Upper lobe of left lung (tissue), 6 donors: Measurements from ENCODE around the gene HNRNPAB. TPM values are rescaled to one million over a fixed set of nuclear protein-coding genes. Genes with fewer than 3 reads are reported as not detected.
A peak's percentile ranks its signal among the peaks of the same experiment; 100 is the strongest.

Experiments used
- ATAC-seq, 2 donors: fragments of 200-7000 bp; cut with Tn5 transposase; one replicate each; pipeline ENCODE4 v1.9.1; 2022; ENCODE audit warnings: mild to moderate bottlenecking in 2 of 2, moderate library complexity in 2 of 2; ENCODE audit not compliant: low FRiP score in 2 of 2
- DNase-seq, 2 donors: peaks; one replicate each; pipeline ENCODE4 v3.0.0-alpha.2; 2019 to 2020
- H3K27ac ChIP-seq, 4 donors: fragments of 200-600 bp; sonication (generic); one replicate each; pipeline ENCODE4 v1.5.1; 2016 to 2019
- H3K27me3 ChIP-seq, 4 donors: fragments of 200-600 bp; sonication (generic); one replicate each; pipeline ENCODE4 v1.5.1; 2017 to 2019
- H3K36me3 ChIP-seq, 4 donors: fragments of 200-600 bp; sonication (generic); one replicate each; pipeline ENCODE4 v1.5.1; 2016 to 2019
- H3K4me1 ChIP-seq, 4 donors: fragments of 200-600 bp; sonication (generic); one replicate each; pipeline ENCODE4 v1.5.1; 2018 to 2019
- H3K4me3 ChIP-seq, 4 donors: fragments of 200-600 bp; sonication (generic); one replicate each; pipeline ENCODE4 v1.5.1; 2017 to 2019; ENCODE audit warnings: mild to moderate bottlenecking in 2 of 4, moderate library complexity in 1 of 4
- H3K9me3 ChIP-seq, 4 donors: fragments of 200-600 bp; sonication (generic); one replicate each; pipeline ENCODE4 v1.5.1; 2018 to 2019
- EP300 ChIP-seq, 4 donors: sonication (generic); formaldehyde crosslinking; IDR thresholded peaks; one replicate each; pipeline ENCODE4 v1.5.1; 2017; ENCODE audit warnings: antibody characterized with exemption in 4 of 4, control low read depth in 2 of 4
- POLR2A ChIP-seq, 4 donors: fragments of 450-650 bp; IDR thresholded peaks; one replicate each; pipeline ENCODE4 v1.5.1; 2016 to 2017; ENCODE audit warnings: antibody characterized with exemption in 4 of 4, mild to moderate bottlenecking in 2 of 4
- POLR2AphosphoS5 ChIP-seq, 2 donors: sonication (generic); formaldehyde crosslinking; IDR thresholded peaks; one replicate each; pipeline ENCODE4 v1.5.1; 2017; ENCODE audit warnings: antibody characterized with exemption in 2 of 2
- WGBS, 2 donors: methylation state at CpG; one replicate each; pipeline ENCODE4 v1.1.5; 2017 to 2018; 5-methylcytosine and 5-hydroxymethylcytosine counted together
- total RNA-seq, 6 donors: library from RNA; depleted of rRNA in 4 of 6; stranded (reverse); fragments of >200 nt in 4 of 6; gene quantifications; one replicate each; pipeline versions ENCODE4 v1.1.0 to v1.2.1, GENCODE V29; 2016 to 2021
- TF ChIP-seq, protein P1 (sequence below), 6 experiments: fragments of 450-650 bp in 4 of 6; fragments of 200-600 bp in 2 of 6; sonication (generic) in 2 of 6; IDR thresholded peaks; one replicate each; pipeline ENCODE4 v1.5.1; 2016 to 2019; ENCODE audit warnings: antibody characterized with exemption in 6 of 6
- donor health status: DM: no; HTN: no; CAD: no; lungs with moderate emphysema.
- donor health status: DM: no; HTN: yes; CAD: no; lungs with severe emphysema.

HNRNPAB gene
- total RNA-seq, 6 donors from 2014 or later = 61.8 to 133 (median 97.7) TPM

DNA sequence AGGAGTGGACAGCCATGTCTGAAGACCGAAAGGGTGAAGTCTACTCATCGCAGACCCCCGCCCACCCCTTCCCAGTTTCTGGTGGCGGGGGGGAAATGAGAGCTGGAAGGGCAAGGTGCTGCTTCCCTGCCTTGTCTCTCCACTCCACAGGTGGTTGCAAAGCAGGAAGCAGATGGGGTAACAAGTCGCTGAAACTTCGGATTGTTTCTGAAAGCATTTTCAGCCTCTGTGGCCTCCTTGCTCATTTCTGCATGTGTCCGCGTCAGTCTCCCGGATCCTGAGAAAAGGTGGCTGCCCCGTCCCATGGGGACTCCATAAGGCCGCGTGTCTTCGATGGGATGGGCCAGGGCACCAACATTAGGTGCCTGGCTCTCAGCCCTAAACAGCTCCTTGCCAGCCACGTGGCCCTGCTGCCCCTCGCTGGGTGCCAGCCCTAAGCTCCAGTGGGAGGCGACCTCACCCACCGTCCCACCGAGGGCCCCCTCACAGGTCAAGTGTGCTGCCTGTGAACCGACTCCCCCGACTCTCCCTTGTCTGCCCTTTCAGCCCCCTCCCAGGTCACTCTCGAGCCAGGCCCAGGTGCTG is 27.3 kb downstream of the HNRNPAB start:
- Histone ChIP-seq H3K4me3 (peak overlapping the region; percentile 67 to 93 (median 80)), H3K27me3 (no peaks in the 10 kb centered on the region), H3K27ac (peak overlapping the region; percentile 95 to 99 (median 96)), H3K4me1 (peaks cover 25 to 63% (median 41%) of the 10 kb centered on the region in 4 donors), H3K36me3 (peaks cover 0 to 43% (median 31%) of the 10 kb centered on the region in 4 donors), H3K9me3 (no peaks in the 10 kb centered on the region)
- TF ChIP-seq EP300 (IDR thresholded peaks at IDR 0.05) = no peak
- DNase-seq (no peak), ATAC-seq (no peak)
- 22 to 34% methylated on average over 8 to 21 of the region's 21 CpGs for WGBS, 2 donors

DNA sequence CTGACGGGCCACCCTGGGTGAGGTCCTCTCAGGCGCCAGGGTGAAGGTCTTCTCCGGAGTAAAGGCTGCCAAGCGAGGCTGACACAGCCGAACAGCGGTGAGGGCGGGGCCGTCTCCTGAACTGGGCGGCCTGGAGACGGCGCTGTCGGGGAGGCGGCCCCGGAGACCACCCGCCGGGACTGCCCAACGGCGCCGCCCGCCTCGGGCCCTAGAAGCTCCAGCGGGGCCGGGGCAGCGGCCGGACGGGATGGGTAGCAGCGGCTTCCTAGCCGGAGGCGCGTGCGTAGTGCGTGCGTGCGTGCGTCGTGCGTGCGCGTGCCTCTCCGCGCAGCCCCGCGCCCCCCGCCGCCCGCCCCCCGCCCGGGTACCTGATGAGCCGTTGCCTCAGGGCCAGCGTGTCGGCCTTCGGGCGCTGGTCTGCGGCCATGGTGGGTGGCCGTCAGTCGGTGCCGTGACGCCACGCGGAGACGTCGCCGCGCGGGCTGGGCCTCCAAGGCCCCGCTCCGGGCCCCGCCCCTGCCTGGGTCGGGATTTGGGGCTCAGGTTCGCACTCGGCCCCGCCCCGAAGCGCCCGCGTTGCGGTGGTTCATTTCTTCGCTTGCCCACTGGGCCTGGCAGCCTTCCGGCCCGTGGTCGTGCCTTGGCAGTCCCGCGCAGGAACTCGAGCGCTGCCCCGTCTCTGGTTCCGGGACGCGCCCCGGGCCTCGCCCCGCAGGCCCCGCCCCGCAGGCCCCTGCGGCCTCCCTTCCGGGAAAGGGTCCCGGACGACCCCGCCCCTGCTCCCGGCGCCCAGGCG is 28.0 kb downstream of the HNRNPAB start, which contains the start of gene PHYKPL:
Gene PHYKPL (minus strand): TSS at position 679 of the 796 bp plus-strand sequence. CDS start 252 bp downstream, at position 427.
- Histone ChIP-seq H3K4me1 (peaks cover 29 to 69% (median 48%) of the 10 kb centered on the region in 4 donors), H3K4me3 (peak within 1 kb of the TSS; percentile 67 to 93 (median 80)), H3K36me3 (peaks cover 0 to 36% (median 28%) of the 10 kb centered on the region in 4 donors), H3K27ac (peak within 1 kb of the TSS; percentile 95 to 99 (median 96)), H3K27me3 (no peaks in the 10 kb centered on the region), H3K9me3 (no peaks in the 10 kb centered on the region)
- 0% methylated on average over 3 to 24 of the region's 102 CpGs for WGBS, 2 donors
- TF ChIP-seq EP300 (IDR thresholded peaks at IDR 0.05) (peak in 1 of 4 donors; percentile 8), POLR2AphosphoS5 (IDR thresholded peaks at IDR 0.05) (peak; percentile 34 to 66), POLR2A (IDR thresholded peaks at IDR 0.05) (peak in 2 of 4 donors; percentile 66 to 69)
- TF ChIP-seq, protein P1, sequence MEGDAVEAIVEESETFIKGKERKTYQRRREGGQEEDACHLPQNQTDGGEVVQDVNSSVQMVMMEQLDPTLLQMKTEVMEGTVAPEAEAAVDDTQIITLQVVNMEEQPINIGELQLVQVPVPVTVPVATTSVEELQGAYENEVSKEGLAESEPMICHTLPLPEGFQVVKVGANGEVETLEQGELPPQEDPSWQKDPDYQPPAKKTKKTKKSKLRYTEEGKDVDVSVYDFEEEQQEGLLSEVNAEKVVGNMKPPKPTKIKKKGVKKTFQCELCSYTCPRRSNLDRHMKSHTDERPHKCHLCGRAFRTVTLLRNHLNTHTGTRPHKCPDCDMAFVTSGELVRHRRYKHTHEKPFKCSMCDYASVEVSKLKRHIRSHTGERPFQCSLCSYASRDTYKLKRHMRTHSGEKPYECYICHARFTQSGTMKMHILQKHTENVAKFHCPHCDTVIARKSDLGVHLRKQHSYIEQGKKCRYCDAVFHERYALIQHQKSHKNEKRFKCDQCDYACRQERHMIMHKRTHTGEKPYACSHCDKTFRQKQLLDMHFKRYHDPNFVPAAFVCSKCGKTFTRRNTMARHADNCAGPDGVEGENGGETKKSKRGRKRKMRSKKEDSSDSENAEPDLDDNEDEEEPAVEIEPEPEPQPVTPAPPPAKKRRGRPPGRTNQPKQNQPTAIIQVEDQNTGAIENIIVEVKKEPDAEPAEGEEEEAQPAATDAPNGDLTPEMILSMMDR (IDR thresholded peaks at IDR 0.05) = peak in 1 of 6 experiments; percentile 7
- ATAC-seq = peak; percentile 66 to 87
- peak; percentile 72 to 96 for DNase-seq

DNA sequence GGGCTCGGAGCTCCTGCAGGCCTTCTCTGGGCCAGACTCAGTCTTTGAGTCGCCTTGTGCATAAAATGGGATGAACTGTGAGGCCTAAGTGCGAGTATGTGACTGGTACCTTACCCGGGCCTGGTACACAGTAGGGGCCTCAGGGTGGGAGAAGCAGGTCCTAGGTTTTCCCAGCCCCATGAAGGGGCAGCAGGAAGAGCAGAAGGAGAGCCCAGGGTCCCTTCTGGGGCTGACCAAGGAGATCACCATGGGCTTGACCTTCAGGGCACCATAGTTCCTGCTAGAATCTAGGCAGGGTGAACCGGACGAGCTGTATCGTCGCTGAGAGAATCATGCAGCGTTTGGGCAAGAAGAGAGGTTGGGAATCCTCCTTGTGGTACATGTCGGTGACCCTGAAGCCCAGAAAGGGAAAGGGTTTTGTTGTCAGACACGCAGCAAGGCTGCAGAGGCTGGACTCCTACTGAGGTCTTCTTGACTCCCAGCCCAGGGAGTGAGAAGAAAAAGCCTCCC is 28.6 kb downstream of the HNRNPAB start:
- ATAC-seq (no peak), DNase-seq (no peak)
- H3K27me3 ChIP-seq = no peaks in the 10 kb centered on the region
- H3K27ac ChIP-seq = peak overlapping the region; percentile 95 to 99 (median 96)
- 67 to 84% methylated on average over 9 to 11 of the region's 11 CpGs for WGBS, 2 donors
- peak overlapping the region; percentile 67 to 93 (median 80) for H3K4me3 ChIP-seq
- H3K36me3 ChIP-seq = peaks cover 0 to 30% (median 22%) of the 10 kb centered on the region in 4 donors
- peaks cover 36 to 76% (median 54%) of the 10 kb centered on the region in 4 donors for H3K4me1 ChIP-seq
- TF ChIP-seq, protein P1 (IDR thresholded peaks at IDR 0.05) = no peak
- no peak for TF ChIP-seq EP300 (IDR thresholded peaks at IDR 0.05)
- TF ChIP-seq POLR2AphosphoS5 (IDR thresholded peaks at IDR 0.05) = no peak
- TF ChIP-seq POLR2A (IDR thresholded peaks at IDR 0.05) = no peak
- no peaks in the 10 kb centered on the region for H3K9me3 ChIP-seq

DNA sequence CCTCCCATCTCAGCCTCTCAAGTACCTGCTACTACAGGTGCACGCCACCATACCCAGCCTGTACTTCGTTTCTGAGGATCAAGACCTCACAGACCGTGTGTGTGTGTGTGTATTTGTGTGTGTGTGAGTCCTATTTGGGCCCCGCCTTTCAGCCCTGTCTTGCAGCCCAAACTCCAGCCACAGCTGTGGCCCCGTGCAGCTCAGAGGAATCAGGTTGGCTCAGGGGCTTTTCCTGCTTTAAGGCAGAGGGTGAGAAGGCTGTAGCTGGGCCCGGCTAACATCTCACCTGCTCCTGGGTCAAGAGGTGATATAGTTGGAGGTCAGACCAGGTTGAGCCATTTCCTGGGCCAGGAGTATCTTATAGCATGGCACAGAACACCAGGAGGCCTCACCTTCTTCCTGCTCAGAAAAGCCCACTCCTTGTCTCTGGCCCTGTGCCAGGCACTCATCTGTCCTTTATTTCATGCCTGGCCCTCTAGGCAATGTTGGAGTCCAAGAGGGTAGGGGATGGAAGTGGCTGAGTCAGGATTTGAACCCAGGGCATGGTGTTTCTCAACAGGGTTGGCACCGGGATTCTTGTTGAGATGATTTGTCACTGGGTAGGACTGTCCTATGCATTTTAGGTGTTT is 29.9 kb downstream of the HNRNPAB start:
- DNase-seq (no peak), ATAC-seq (no peak)
- H3K4me1 ChIP-seq = peaks cover 48 to 88% (median 66%) of the 10 kb centered on the region in 4 donors
- H3K4me3 ChIP-seq = no peak overlapping the region
- H3K9me3 ChIP-seq = no peaks in the 10 kb centered on the region
- no peaks in the 10 kb centered on the region for H3K27me3 ChIP-seq
- TF ChIP-seq EP300 (IDR thresholded peaks at IDR 0.05) (no peak), POLR2A (IDR thresholded peaks at IDR 0.05) (no peak), POLR2AphosphoS5 (IDR thresholded peaks at IDR 0.05) (no peak)
- TF ChIP-seq, protein P1 (IDR thresholded peaks at IDR 0.05) = no peak
- peaks cover 0 to 17% (median 11%) of the 10 kb centered on the region in 4 donors for H3K36me3 ChIP-seq
- 80 to 81% methylated on average over 6 to 7 of the region's 7 CpGs for WGBS, 2 donors
- H3K27ac ChIP-seq = no peak overlapping the region
